Activated CD4-positive, alpha-beta T cell treated with anti-CD3 and anti-CD28 coated beads for 36 hours (primary cell): ENCODE data around the gene PHLPP1. TPM values are rescaled to one million over a fixed set of nuclear protein-coding genes. Genes with fewer than 3 reads are reported as not detected.

Experiments used
- ATAC-seq: fragments of 200-7000 bp; cut with Tn5 transposase; one replicate; pipeline ENCODE4 v1.10.0; 2021; ENCODE audit warnings: mild to moderate bottlenecking, moderate library complexity
- CTCF ChIA-PET: fragments of 350-600 bp; sonication (Branson Sonifier 250); formaldehyde crosslinking; loops from one replicate; lab custom pipeline; 2021; ENCODE audit warnings: antibody characterized with exemption; lab: Charles Lee
- POLR2A ChIA-PET: fragments of 350-600 bp; sonication (Branson Sonifier 250); formaldehyde crosslinking; loops from one replicate; lab custom pipeline; 2021; ENCODE audit warnings: antibody characterized with exemption, inconsistent platforms; lab: Charles Lee
- DNase-seq: peaks from one replicate; pipeline ENCODE4 v3.0.0-alpha.2; 2020
- H3K27ac Mint-ChIP-seq: one replicate; pipeline ENCODE4 v1.8.0; 2021; ENCODE audit warnings: mixed read lengths
- H3K27me3 Mint-ChIP-seq: one replicate; pipeline ENCODE4 v1.8.0; 2021; ENCODE audit warnings: mixed read lengths
- H3K36me3 Mint-ChIP-seq: one replicate; pipeline ENCODE4 v1.8.0; 2021; ENCODE audit warnings: low read depth, mixed read lengths
- H3K4me1 Mint-ChIP-seq: one replicate; pipeline ENCODE4 v1.8.0; 2021; ENCODE audit warnings: mixed read lengths
- H3K4me3 Mint-ChIP-seq: one replicate; pipeline ENCODE4 v1.8.0; 2021; ENCODE audit warnings: mild to moderate bottlenecking, moderate library complexity, mixed read lengths
- H3K9me3 Mint-ChIP-seq: one replicate; pipeline ENCODE4 v1.8.0; 2021; ENCODE audit warnings: low read depth, mixed read lengths
- intact Hi-C, 2 experiments: fragments of 100-400 bp; cut with DNase I in 1 of 2; cut with micrococcal nuclease in 1 of 2; formaldehyde crosslinking; loops; one replicate each; pipeline versions ENCODE4 v1.14.2 to v1.15.1; 2022 to 2024; cut with DNase I, micrococcal nuclease
- total RNA-seq, 2 experiments: library from RNA; stranded (reverse); gene quantifications; one replicate each; pipeline ENCODE4 v1.2.3, GENCODE V29; 2021

PHLPP1 gene
- total RNA-seq, 2 experiments from 2014 or later: 6.8 to 8.5 TPM

- Mint-ChIP-seq H3K36me3 (peaks cover 2% of the 10 kb centered on the region), H3K27ac (no peak overlapping the region), H3K27me3 (no peaks in the 10 kb centered on the region), H3K4me1 (peaks cover 32% of the 10 kb centered on the region), H3K4me3 (no peak overlapping the region), H3K9me3 (peaks cover 1% of the 10 kb centered on the region)
- no peak for ATAC-seq
- intact Hi-C loops: loop anchor here (5.0 to 10.0 kb wide), 5 partner anchors 260 to 578 kb away; partner anchors contain the start of genes VPS4B (in 1 of the 2) and ZCCHC2 (in 1 of the 2)
- no peak for DNase-seq
- POLR2A ChIA-PET: no interaction called here
- CTCF ChIA-PET: no interaction called here
These were observed 131.7 kb downstream of the PHLPP1 start for GRCh38 chr18:62847081-62847480.

DNA sequence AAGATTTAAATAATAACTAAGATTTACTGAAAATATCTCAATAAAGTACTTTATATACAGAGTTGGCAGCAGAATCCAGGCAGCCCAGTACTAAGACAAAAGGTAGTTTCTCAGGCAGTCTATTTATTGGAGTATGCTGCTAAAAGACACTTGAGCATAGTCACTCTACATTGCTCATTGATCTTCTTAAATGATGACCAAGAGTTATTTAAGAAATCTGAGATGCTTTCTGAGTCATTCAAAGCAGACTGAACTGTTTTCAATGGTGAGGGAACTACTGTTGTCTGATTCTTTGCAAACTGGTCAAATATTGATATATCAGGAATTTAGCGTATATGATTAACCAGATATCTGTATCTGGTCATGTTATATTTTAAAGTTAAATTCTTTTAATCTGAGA is 133.6 kb downstream of the PHLPP1 start:
- POLR2A ChIA-PET: no interaction called here
- Mint-ChIP-seq H3K4me3 (no peak overlapping the region), H3K4me1 (peaks cover 23% of the 10 kb centered on the region), H3K27ac (no peak overlapping the region), H3K36me3 (no peaks in the 10 kb centered on the region), H3K9me3 (no peaks in the 10 kb centered on the region), H3K27me3 (no peaks in the 10 kb centered on the region)
- intact Hi-C loops: loop anchor here (5.0 to 10.0 kb wide), 5 partner anchors 258 to 576 kb away; partner anchors contain the start of genes VPS4B (in 1 of the 2) and ZCCHC2 (in 1 of the 2)
- ATAC-seq (no peak), DNase-seq (no peak)
- CTCF ChIA-PET: no interaction called here

- ChIA-PET POLR2A (no interaction called here), CTCF (interaction anchor here (0.6 to 1.2 kb wide), 4 partner anchors 14 to 132 kb away, joined by 3 to 4 read pairs (median 3); no protein-coding TSS in a partner anchor)
- DNase-seq: no peak
- intact Hi-C loops: no loop called here
- Mint-ChIP-seq H3K36me3 (no peaks in the 10 kb centered on the region), H3K27me3 (no peaks in the 10 kb centered on the region), H3K4me3 (no peak overlapping the region), H3K9me3 (no peaks in the 10 kb centered on the region), H3K27ac (no peak overlapping the region), H3K4me1 (peaks cover 8% of the 10 kb centered on the region)
- no peak for ATAC-seq
These were observed 135.4 kb downstream of the PHLPP1 start for GRCh38 chr18:62850619-62851306.

DNA sequence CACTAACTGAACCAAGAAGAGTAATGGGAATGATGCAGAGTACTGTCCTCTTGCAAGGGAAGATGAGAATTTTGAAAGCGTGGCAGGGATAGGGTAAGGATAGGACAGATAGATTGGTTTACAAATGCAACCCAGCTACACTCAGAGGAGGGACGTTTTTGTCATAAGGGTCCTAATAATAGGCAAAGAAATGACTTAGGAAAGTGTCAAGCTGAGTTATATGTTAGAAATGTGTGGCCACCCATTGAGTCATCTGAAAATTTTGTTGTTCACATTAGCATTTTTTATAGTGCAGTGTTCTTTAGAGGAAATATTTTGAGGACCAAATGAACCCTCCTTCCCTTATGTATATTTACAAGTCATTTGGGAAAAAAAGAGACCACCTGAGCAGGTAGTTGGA is 137.5 kb downstream of the PHLPP1 start:
- CTCF ChIA-PET: no interaction called here
- H3K4me1 Mint-ChIP-seq: peaks cover 4% of the 10 kb centered on the region
- POLR2A ChIA-PET: no interaction called here
- no peaks in the 10 kb centered on the region for H3K36me3 Mint-ChIP-seq
- DNase-seq: no peak
- ATAC-seq: no peak
- intact Hi-C loops: no loop called here
- no peak overlapping the region for H3K4me3 Mint-ChIP-seq
- no peaks in the 10 kb centered on the region for H3K9me3 Mint-ChIP-seq
- no peak overlapping the region for H3K27ac Mint-ChIP-seq
- no peaks in the 10 kb centered on the region for H3K27me3 Mint-ChIP-seq

DNA sequence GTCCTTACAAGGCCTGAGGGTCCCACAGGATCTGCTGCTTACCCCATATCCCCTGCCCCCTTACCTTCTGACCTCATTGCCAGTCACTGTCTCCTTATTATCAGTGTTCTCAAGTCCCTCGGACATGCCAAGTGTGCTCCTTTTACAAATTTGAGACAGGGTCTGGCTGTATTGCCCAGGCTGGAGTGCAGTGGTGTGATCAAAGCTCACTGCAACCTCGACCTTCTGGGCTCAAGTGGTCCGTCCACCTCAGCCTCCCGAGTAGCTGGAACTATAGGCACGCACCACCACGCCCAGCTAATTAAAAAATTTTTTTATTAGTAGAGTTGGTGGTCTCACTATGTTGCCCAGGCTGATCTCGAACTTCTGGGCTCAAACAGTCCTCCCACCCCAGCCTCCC is 141.0 kb downstream of the PHLPP1 start:
- Mint-ChIP-seq H3K4me3 (no peak overlapping the region), H3K4me1 (peaks cover 6% of the 10 kb centered on the region), H3K36me3 (no peaks in the 10 kb centered on the region), H3K27ac (no peak overlapping the region), H3K27me3 (no peaks in the 10 kb centered on the region), H3K9me3 (no peaks in the 10 kb centered on the region)
- DNase-seq (no peak), ATAC-seq (no peak)
- intact Hi-C loops: no loop called here
- POLR2A ChIA-PET: interaction anchor here (0.6 kb wide), 1 partner anchor 12 kb away, joined by 3 read pairs; no protein-coding TSS in a partner anchor
- CTCF ChIA-PET: interaction anchor here (0.8 kb wide), 1 partner anchor 164 kb away, joined by 3 read pairs; no protein-coding TSS in a partner anchor

GRCh38 chr18:62857263-62857976 is 142.1 kb downstream of the PHLPP1 start:
- no peak for DNase-seq
- ChIA-PET CTCF (interaction anchor here (0.6 to 0.8 kb wide), 3 partner anchors 31 to 215 kb away, joined by 3 to 4 read pairs (median 3); no protein-coding TSS in a partner anchor), POLR2A (no interaction called here)
- Mint-ChIP-seq H3K36me3 (no peaks in the 10 kb centered on the region), H3K27me3 (no peaks in the 10 kb centered on the region), H3K27ac (no peak overlapping the region), H3K9me3 (no peaks in the 10 kb centered on the region), H3K4me3 (no peak overlapping the region), H3K4me1 (peaks cover 6% of the 10 kb centered on the region)
- ATAC-seq: no peak
- intact Hi-C loops: no loop called here

DNA sequence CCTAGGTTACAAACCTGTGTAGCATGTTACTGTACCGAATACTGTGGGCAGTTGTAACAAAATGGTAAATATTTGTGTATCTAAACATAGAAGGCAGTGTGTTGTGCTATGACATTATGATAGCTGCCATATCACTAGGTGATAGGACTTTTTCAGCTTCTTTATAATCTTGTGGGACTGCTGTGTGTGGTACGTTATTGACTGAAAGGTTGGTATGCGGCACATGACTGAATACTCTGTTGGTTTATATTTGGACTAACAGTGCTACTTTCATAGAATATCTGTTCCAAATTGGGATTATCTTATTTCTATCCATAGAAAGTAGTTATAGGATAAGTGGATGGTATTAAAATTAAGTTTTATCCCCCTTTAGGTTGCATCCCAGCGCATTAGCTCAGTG is 144.7 kb downstream of the PHLPP1 start:
- no peak for ATAC-seq
- DNase-seq: no peak
- H3K27me3 Mint-ChIP-seq: no peaks in the 10 kb centered on the region
- no peak overlapping the region for H3K4me3 Mint-ChIP-seq
- ChIA-PET POLR2A (no interaction called here), CTCF (interaction anchor here (0.5 kb wide), 1 partner anchor 8 kb away, joined by 3 read pairs; no protein-coding TSS in a partner anchor)
- intact Hi-C loops: no loop called here
- no peaks in the 10 kb centered on the region for H3K36me3 Mint-ChIP-seq
- H3K27ac Mint-ChIP-seq: no peak overlapping the region
- peaks cover 6% of the 10 kb centered on the region for H3K4me1 Mint-ChIP-seq
- no peaks in the 10 kb centered on the region for H3K9me3 Mint-ChIP-seq

- CTCF ChIA-PET: interaction anchor here (0.7 kb wide), 1 partner anchor 387 kb away, joined by 3 read pairs; no protein-coding TSS in a partner anchor
- POLR2A ChIA-PET: no interaction called here
- Mint-ChIP-seq H3K27me3 (no peaks in the 10 kb centered on the region), H3K27ac (no peak overlapping the region), H3K4me1 (peaks cover 6% of the 10 kb centered on the region), H3K36me3 (no peaks in the 10 kb centered on the region), H3K9me3 (no peaks in the 10 kb centered on the region), H3K4me3 (no peak overlapping the region)
- no peak for ATAC-seq
- no peak for DNase-seq
- intact Hi-C loops: no loop called here
These were observed 147.1 kb downstream of the PHLPP1 start for GRCh38 chr18:62862466-62862865.

DNA sequence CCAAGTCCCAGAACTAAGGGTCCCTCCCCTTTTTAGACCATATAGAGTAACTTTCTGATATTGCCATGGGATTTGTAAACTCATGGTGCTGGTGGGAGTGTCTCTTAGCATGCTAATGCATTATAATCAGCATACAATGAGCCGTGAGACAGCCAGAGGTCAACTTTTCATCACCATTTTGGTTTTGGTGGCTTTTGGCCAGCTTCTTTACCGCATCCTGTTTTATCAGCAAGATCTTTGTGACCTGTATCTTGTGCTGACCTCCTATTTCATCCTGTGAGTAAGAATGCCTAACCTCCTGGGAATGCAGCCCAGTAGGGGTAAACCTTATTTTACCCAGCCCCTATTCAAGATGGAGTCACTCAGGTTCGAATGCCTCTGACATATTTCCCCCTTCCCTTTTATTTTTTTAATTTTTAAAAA is 148.2 kb downstream of the PHLPP1 start:
- CTCF ChIA-PET: no interaction called here
- ATAC-seq: no peak

DNA sequence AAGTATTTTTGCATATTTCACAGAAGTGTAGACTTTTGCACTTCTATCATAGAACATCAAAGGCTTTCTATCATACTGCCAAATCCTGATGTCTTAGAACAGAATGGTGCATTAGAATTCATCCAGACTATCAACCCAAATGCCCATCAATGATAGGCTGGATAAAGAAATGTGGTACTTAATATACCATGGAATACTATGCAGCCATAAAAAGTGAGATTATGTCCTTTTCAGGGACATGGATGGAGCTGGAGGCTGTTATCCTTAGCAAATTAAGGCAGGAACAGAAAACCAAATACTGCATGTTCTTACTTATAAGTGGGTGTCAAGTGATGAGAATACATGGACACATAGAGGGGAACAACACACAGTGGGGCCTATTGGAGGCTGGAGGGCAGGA is 150.2 kb downstream of the PHLPP1 start:
- Mint-ChIP-seq H3K27me3 (no peaks in the 10 kb centered on the region), H3K36me3 (no peaks in the 10 kb centered on the region), H3K4me3 (no peak overlapping the region), H3K9me3 (no peaks in the 10 kb centered on the region), H3K4me1 (peaks cover 14% of the 10 kb centered on the region), H3K27ac (no peak overlapping the region)
- no peak for ATAC-seq
- CTCF ChIA-PET: interaction anchor here (0.9 to 1.2 kb wide), 3 partner anchors 15 to 108 kb away, joined by 3 read pairs; no protein-coding TSS in a partner anchor
- POLR2A ChIA-PET: no interaction called here
- intact Hi-C loops: no loop called here
- DNase-seq: no peak

More for the DNA sequence above, 148.2 kb downstream of the PHLPP1 start:
- intact Hi-C loops: no loop called here
- H3K4me1 Mint-ChIP-seq: no peaks in the 10 kb centered on the region
- no peak overlapping the region for H3K4me3 Mint-ChIP-seq
- DNase-seq: no peak
- no peaks in the 10 kb centered on the region for H3K27me3 Mint-ChIP-seq
- no peaks in the 10 kb centered on the region for H3K9me3 Mint-ChIP-seq
- H3K36me3 Mint-ChIP-seq: no peaks in the 10 kb centered on the region
- POLR2A ChIA-PET: interaction anchor here (0.6 kb wide), 1 partner anchor 149 kb away, joined by 3 read pairs; no protein-coding TSS in a partner anchor
- no peak overlapping the region for H3K27ac Mint-ChIP-seq

- H3K4me3 Mint-ChIP-seq: no peak overlapping the region
- no peak for DNase-seq
- no peak for ATAC-seq
- intact Hi-C loops: no loop called here
- H3K27me3 Mint-ChIP-seq: no peaks in the 10 kb centered on the region
- ChIA-PET POLR2A (interaction anchor here (0.7 kb wide), 1 partner anchor 11 kb away, joined by 3 read pairs; no protein-coding TSS in a partner anchor), CTCF (no interaction called here)
- H3K27ac Mint-ChIP-seq: no peak overlapping the region
- H3K36me3 Mint-ChIP-seq: no peaks in the 10 kb centered on the region
- no peaks in the 10 kb centered on the region for H3K9me3 Mint-ChIP-seq
- peaks cover 14% of the 10 kb centered on the region for H3K4me1 Mint-ChIP-seq
These were observed 152.2 kb downstream of the PHLPP1 start for GRCh38 chr18:62867534-62867933.
